ENCODE measurements around the gene LHPP.

DNA sequence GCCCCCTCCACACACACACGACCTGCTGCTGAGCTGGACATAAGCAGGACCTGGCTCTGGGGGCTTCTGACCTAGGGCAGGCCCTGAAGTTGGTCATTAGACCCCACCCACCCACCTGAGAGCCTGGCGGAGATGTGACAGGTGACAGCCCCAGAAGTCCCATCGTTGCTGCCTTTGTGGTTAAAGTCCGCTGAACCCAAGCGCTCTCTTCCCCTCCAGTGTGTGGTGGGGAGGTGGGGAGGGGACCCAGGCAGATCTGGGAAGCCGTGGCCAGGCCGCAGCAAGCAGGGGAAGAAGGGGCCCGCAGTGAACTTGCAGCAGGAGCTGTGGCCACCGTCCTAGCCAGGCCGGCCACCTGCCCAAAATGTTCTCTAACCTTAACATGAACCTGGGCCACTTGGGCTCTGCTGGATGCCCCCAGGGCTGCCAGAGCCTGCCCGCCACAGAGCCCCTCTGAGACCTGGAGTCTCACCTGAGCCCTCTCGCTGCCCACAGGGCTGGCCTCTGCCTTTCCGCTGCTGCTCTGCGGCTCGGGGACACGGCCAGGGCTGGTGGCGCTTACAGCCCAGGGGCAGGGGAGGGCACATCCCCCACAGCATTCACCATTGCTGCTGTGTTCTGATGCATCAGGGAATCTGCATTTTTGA is 65.1 kb downstream of the LHPP start:
- TF ChIP-seq YY1 (IDR thresholded peaks at IDR 0.05; ENCODE audit: insufficient read depth, insufficient read length) (no peak), ZNF274 (IDR thresholded peaks at IDR 0.05; ENCODE audit: low read depth, low read length) (no peak)
